GM23338 (cell line): ENCODE data around the gene FAM170A.

Experiments used
- CREB1 ChIP-seq: fragments of 250-450 bp; sonication (Bioruptor Pico); IDR thresholded peaks from 2 replicates; pipeline ENCODE4 v1.5.0; 2020; ENCODE audit warnings: low read depth, mild to moderate bottlenecking, moderate library complexity
- CTCF ChIP-seq, 2 experiments: fragments of 200-600 bp in 1 of 2; sonication (generic) in 1 of 2; conservative IDR thresholded peaks; 2 replicates each; pipeline versions ENCODE4 v1.5.1 to v1.6.1; 2016 to 2017; ENCODE audit warnings: antibody characterized with exemption in 2 of 2, low read depth in 2 of 2, mild to moderate bottlenecking in 2 of 2, moderate library complexity in 1 of 2
- ETS1 ChIP-seq: IDR thresholded peaks from 2 replicates; pipeline ENCODE4 v1.6.1; 2016; ENCODE audit warnings: antibody characterized with exemption
- EZH2 ChIP-seq: fragments of 200-600 bp; sonication (generic); IDR thresholded peaks from one replicate; pipeline ENCODE4 v1.8.0; 2017; ENCODE audit warnings: antibody characterized with exemption, mild to moderate bottlenecking, low read depth; ENCODE audit not compliant: unreplicated experiment
- EZH2phosphoT487 ChIP-seq: fragments of 200-600 bp; sonication (generic); IDR thresholded peaks from one replicate; pipeline ENCODE4 v1.8.1; 2018; ENCODE audit warnings: antibody characterized with exemption; ENCODE audit not compliant: unreplicated experiment
- JUNB ChIP-seq: IDR thresholded peaks from one replicate; pipeline ENCODE4 v1.6.1; 2016; ENCODE audit warnings: antibody characterized with exemption; ENCODE audit not compliant: unreplicated experiment
- NANOG ChIP-seq: IDR thresholded peaks from 2 replicates; pipeline ENCODE4 v1.6.1; 2016; ENCODE audit warnings: antibody characterized with exemption, borderline replicate concordance
- POLR2AphosphoS5 ChIP-seq: IDR thresholded peaks from 2 replicates; pipeline ENCODE4 v1.6.1; 2016; ENCODE audit warnings: antibody characterized with exemption, low read depth
- REST ChIP-seq: IDR thresholded peaks from one replicate; pipeline ENCODE4 v1.6.1; 2018; ENCODE audit warnings: antibody characterized with exemption; ENCODE audit not compliant: unreplicated experiment
- ZNF331 ChIP-seq: fragments of 250-450 bp; sonication (Bioruptor Pico); IDR thresholded peaks from 2 replicates; pipeline ENCODE4 v1.5.0; 2020; ENCODE audit warnings: low read depth, mild to moderate bottlenecking, moderate library complexity

- no peak for TF ChIP-seq CTCF (conservative IDR thresholded peaks at IDR 0.05; ENCODE audit: low read depth in 2 of 2)
- no peak for TF ChIP-seq EZH2
- no peak for TF ChIP-seq JUNB
- no peak for TF ChIP-seq POLR2AphosphoS5
- no peak for TF ChIP-seq CREB1 (CRISPR knock-in tag)
- TF ChIP-seq REST, result no peak
- TF ChIP-seq ETS1, result no peak
- no peak for TF ChIP-seq EZH2phosphoT487
- no peak for TF ChIP-seq ZNF331 (CRISPR knock-in tag)
- no peak for TF ChIP-seq NANOG
These were observed 2.3 kb downstream of the FAM170A start for GRCh38 chr5:119631660-119632059.
